Astrocyte of the hippocampus (primary cell): ENCODE measurements around the gene TGFA.
A peak's percentile ranks its signal among the peaks of the same experiment; 100 is the strongest.

Experiments used
- DNase-seq: peaks from one replicate; pipeline ENCODE4 v3.0.0; 2011; ENCODE audit warnings: low read depth, low spot score

Gene TGFA

GRCh38 chr2:70553584-70554337, at the start of gene TGFA:
TGFA (minus strand) TSS chr2:70553826; CDS start chr2:70553767, 59 bp downstream.
- DNase-seq = peak; percentile 81

- DNase-seq = no peak
Measured at GRCh38 chr2:70603066-70603465, 49.4 kb upstream of the TGFA start.

GRCh38 chr2:70598197-70598596, 44.6 kb upstream of the TGFA start:
- no peak for DNase-seq

GRCh38 chr2:70596739-70597138, 43.1 kb upstream of the TGFA start:
- DNase-seq = peak; percentile 82

GRCh38 chr2:70596293-70596692, 42.7 kb upstream of the TGFA start:
- peak; percentile 62 for DNase-seq

- DNase-seq = no peak
Measured at GRCh38 chr2:70583091-70583490, 29.5 kb upstream of the TGFA start.

- no peak for DNase-seq
Measured at GRCh38 chr2:70580352-70580751, 26.7 kb upstream of the TGFA start.

- no peak for DNase-seq
Measured at GRCh38 chr2:70574618-70575017, 21.0 kb upstream of the TGFA start.

GRCh38 chr2:70574109-70574508, 20.5 kb upstream of the TGFA start:
- DNase-seq = no peak

GRCh38 chr2:70570041-70570661, 16.5 kb upstream of the TGFA start:
- DNase-seq = no peak

GRCh38 chr2:70569559-70569958, 15.9 kb upstream of the TGFA start:
- no peak for DNase-seq

- no peak for DNase-seq
Measured at GRCh38 chr2:70566906-70567305, 13.3 kb upstream of the TGFA start.

- DNase-seq = no peak
Measured at GRCh38 chr2:70566464-70566863, 12.8 kb upstream of the TGFA start.

GRCh38 chr2:70565039-70565731, 11.6 kb upstream of the TGFA start:
- DNase-seq = no peak

- DNase-seq = peak; percentile 46
Measured at GRCh38 chr2:70561893-70562292, 8.3 kb upstream of the TGFA start.

- DNase-seq = no peak
Measured at GRCh38 chr2:70560442-70560841, 6.8 kb upstream of the TGFA start.

- no peak for DNase-seq
Measured at GRCh38 chr2:70560040-70560439, 6.4 kb upstream of the TGFA start.

GRCh38 chr2:70558195-70558808, 4.7 kb upstream of the TGFA start:
- DNase-seq = no peak

- DNase-seq = no peak
Measured at GRCh38 chr2:70557171-70557838, 3.7 kb upstream of the TGFA start.

GRCh38 chr2:70556608-70557007, 3.0 kb upstream of the TGFA start:
- DNase-seq = no peak

GRCh38 chr2:70554338-70554892, 789 bp upstream of the TGFA start:
- DNase-seq = no peak

- DNase-seq = no peak
Measured at GRCh38 chr2:70553334-70553583, 367 bp downstream of the TGFA start.
